GM04504 (cell line): Measurements from ENCODE around the gene PGM2.
A peak's percentile ranks its signal among the peaks of the same experiment; 100 is the strongest.
"Not testable (repeated sequence)": the region's sequence is repeated elsewhere in the genome, so short reads cannot be mapped to it uniquely, and the experiment has no call there.

Experiments
- DNase-seq: peaks from one replicate; pipeline ENCODE4 v3.0.0-alpha.2; 2012; ENCODE audit warnings: low read depth

PGM2 gene

DNA sequence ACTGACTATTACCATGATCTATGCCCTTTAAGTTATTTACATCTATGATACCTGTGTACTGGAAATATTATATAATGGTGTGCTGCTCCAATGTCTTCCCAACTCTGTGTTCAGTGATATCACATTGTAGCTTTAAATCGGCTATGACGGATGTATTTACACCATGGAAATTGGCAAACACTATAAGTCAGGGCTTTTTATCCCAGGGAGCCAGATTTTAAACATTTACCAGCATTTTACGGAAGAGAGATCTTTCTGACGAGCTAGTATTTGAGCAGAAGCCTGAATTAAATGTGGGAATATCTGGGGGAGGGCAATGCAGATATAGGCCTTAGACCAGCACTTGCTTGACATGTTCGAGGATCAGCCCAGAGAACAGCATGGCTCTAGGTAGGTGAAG, 7.7 kb upstream of the PGM2 start:
- DNase-seq = no peak

DNA sequence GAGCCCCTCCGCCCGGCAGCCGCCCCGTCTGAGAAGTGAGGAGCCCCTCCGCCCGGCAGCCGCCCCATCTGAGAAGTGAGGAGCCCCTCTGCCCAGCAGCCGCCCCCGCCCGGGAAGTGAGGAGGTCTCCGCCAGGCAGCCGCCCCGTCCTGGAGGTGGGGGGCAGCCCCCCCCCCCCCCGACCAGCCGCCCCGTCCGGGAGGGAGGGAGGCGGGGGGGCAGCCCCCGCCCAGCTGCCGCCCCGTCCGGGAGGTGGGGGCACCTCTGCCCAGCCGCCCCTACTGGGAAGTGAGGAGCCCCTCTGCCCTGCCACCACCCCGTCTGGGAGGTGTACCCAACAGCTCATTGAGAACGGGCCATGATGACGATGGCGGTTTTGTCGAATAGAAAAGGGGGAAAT, 6.0 kb upstream of the PGM2 start:
- not testable (repeated sequence) for DNase-seq

DNA sequence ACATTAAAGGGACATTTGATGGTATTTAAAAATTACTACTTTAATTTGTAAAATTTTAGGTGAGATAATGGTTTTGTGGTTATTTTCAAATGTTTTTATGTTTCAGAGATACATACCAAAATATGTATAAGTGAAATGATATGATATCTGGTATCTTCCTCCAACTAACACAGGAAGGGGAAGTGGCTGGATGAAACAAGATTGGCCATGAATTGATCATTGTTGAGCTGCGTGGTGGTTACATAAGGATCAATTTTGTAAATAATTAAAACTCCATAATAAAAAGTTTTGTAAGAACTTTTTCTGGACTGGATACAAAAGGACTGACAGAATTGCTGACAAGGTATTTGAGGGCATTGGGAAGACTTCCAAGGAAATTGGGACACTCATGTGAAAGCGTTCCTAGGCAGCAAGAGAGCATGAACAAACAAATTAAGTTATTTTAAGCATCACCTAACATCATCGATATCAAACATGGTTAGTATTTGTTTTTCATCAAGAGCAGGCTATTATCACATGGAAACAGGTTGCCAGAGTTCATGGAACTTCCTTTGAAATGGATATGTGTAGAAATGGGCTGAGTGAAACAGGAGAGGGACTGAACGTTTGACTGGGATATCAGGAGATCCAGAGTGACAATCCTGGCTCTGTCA, 4.4 kb upstream of the PGM2 start:
- no peak for DNase-seq

DNA sequence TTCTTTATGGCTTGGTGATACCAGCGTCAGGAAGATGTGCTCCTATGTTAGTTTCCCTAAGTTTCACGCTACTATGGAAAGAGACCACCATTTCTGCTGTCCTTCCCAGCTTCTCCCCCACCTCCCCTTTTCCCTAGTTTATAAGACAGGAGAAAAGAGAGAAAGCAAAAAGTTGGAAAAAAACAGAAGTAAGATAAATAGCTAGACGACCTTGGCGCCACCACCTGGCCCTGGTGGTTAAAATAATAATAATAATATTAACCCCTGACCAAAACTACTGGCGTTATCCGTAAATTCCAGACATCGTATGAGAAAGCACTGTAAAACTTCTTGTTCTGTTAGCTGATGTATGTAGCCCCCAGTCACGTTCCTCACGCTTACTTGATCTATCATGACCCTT, 985 bp upstream of the PGM2 start:
- not testable (repeated sequence) for DNase-seq

DNA sequence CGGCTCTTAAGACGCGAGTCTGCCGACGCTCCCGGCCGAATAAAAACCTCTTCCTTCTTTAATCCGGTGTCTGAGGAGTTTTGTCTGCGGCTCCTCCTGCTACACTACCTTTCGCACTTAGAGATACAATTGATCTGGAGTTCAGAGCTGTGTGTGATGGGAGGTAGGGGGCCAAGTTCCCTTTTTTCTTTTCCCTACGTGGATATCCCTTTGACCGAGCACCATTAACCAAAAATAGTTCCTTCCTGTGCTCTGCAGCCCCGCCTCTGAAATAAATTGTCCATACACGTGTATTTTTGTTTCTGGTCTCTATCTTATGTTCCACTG, 555 bp upstream of the PGM2 start:
- no peak for DNase-seq

DNA sequence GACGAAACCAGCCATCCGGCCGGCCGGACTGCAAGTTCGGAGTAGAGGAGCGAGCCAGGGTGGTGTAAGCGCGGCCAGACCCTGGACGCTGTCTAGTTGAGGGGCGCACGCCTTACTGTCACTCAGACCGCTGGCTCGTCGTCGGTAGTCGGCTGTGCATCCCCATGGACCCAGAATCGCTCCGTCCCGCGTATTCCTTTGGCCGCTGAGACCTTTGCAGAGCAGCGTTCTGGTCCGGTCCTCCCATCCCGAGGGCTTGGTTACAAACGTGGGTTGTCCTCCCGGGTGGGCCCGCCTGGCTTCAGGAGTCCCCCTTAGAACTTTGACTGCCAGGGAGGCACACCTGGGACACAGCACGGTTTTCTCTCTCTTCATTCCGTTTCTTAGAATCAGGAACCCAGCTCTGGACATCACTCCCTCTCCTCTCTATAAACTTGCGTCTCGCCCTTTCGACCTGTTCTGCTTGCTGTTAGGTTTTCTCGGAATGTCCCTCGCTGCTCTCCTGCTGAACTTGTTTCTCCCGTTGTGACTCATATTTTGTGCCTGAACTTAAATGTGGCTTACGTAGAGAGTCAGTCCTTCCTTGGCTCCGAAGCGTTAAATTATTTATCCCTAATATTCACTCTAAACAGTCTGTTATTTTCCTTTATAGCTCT, 672 bp downstream of the PGM2 start:
- no peak for DNase-seq

DNA sequence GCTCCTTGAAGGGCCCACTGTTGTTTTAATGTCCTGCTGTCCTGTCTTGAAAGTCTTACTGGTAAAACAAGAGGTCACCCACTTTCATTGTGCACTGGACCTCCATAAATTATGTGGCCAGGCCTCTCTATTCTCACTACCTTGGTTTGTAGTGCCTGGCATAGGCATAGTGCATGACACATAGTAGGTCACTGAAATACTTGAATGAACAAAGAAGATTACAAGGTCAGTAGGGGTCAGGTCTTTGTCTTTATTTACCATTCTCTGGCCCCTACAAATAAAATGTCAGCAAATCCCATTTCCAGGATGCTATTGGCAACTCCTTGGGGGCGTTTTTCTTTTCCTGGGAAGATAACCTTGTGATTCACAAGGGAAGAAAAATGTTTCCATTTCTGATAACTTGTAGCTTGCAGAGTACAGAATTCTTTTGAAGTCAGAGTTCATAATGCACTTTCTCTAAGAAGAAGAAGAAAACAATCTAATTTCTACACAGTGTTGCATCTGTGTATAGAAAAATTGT, 1.4 kb downstream of the PGM2 start:
- DNase-seq = no peak

DNA sequence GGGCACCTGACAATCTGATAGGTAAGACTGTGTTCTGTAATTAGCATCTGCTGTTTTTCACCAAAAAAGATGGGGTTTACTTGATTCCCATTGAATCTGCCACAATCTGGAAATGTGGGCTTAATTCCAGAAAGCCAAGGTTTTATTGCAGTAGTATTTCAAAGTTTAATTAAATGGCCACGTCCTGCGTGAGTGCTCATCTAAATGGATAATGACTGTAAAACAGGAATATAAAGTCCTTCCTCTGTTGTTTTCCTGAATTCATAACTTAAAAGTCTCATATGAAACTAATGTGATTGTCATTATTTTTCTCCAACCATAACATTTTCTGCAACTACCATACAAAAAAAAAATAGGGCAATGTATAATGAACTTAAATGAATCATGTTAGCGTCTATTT, 2.4 kb downstream of the PGM2 start:
- no peak for DNase-seq

DNA sequence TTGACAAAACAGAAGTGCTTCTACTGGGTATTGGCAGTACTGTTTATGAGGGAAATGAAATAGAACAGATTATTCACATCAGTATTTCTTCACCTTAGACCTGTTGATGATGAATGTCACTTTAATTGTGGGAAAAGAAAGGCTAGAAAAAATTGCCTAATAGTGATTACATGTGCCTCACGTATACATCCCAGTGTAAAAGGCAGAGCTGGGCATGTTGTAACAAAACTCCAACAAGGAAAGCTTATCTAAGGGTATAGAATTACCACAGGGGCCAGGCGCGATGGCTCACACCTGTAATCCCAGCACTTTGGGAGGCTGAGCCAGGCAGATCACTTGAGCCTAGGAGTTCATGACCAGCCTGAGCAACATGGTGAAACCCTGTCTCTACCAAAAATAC, 4.2 kb downstream of the PGM2 start:
- DNase-seq = no peak

DNA sequence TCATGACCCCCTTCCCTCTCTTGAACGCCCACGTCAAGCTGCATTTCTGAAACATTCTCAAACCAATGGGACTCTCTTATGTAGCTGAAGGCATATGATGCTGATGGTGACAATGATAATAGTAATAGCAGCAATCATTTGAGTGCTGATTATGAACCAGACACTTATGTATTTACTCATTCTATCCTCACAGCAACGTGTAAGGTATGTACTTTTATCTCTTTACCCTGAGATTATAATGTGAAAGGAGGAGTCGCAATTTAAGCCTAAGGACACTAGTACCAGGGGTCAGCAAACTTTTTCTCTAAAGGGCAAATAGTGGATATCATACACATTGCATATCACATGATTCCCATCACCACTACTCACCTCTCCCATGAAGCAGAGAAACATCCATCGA, 8.5 kb downstream of the PGM2 start:
- no peak for DNase-seq

DNA sequence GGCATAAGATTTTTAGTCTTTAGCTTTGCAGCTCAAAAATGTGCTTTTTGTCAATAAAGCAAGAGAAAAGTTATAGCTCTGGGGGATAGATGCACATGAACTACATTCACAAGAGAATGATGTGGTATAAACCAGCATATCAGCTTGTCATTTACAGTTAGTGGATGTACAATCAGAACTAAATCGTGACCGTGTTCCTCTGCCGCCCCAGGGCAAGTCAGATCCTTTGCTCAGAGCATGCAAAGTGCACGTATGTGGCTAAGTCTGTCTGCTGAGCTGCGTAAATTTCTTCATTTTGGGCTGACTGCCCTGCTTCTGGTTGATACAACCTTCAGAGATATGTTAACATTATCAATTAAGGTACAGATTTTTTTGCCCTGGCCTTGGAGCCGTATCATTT, 9.3 kb downstream of the PGM2 start:
- DNase-seq = no peak

DNA sequence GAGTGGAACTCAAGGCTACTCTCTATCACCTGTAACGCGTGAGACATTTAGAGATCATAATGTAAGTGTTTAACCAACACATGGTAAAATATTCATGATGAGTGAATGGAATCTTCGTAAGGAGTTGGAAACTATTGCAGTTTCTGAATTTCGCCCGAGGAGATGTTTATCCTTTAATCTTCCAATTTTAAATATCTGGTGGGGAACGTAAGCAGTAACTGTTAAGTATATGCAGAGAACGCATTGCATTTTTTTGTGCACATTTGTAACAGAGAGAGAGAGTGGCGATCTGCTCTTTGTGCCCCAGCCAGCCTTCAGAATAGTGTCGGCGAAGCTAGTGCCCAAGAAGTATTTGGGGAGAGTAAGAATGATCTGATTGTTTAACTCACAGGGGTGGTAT, 9.8 kb downstream of the PGM2 start:
- no peak for DNase-seq

DNA sequence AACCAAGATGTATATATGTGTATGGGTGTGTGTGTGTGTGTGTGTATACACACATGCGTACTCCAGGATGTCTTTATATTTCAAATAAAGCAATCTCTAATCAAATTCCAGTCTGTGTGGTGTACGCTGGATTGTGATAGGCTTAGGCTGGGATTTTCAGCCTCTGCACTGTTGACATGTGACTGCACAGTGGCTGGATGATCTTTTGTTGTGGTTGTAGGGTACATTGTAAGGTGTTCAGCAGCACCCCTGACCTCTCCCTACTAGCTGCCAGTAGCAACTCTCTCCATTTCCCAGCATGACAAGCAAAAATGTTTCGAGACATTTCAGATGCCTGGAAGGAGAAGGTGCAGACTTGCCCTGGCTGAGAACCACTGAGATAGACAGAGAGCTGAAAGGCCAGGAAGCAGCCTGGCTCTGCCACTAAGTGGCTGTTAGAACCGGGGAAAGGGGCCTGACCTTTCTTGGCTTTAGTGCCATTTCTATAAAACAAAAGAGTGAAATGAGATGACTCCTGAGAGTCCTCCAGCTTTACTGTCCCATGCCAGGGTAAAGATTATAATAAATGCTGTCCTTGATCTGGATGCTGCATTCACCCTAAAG, 10.5 kb downstream of the PGM2 start:
- DNase-seq = no peak

DNA sequence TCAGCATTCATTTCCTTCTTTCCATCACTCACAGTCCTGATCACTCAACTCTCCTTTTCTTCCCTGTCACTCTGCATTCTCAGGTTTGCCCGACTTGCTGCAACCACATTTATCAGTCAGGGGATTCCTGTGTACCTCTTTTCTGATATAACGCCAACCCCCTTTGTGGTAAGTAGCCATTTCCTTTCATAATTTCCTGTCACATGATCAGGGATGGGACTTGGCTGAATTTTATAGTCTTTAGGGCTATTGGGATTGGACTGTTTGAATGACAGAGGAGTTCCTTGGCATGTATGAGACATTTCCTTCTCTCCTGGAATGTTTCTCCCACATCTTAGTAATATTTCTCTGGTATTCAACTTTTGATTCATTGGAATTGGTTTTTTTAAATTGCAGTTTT, 11.0 kb downstream of the PGM2 start:
- peak; percentile 42 for DNase-seq

DNA sequence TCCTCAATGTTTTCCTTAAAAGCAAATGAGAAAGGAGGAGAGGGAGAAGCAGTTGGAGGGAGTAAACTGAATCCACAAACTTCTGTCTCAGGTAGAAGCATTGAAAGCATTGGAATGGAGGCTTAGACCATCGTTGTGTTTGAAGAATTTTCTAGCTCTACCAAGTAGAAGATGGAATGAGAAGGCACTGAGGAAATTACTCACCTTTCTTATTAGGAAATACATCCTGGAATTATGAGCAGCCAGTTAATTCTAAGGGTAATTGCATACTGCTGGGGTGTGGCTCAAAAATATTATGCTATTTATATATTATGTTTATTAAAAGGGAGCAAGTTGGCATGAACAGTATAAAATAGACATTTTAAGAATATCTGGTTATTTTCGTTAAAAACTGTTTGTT, 12.9 kb downstream of the PGM2 start:
- DNase-seq = no peak

DNA sequence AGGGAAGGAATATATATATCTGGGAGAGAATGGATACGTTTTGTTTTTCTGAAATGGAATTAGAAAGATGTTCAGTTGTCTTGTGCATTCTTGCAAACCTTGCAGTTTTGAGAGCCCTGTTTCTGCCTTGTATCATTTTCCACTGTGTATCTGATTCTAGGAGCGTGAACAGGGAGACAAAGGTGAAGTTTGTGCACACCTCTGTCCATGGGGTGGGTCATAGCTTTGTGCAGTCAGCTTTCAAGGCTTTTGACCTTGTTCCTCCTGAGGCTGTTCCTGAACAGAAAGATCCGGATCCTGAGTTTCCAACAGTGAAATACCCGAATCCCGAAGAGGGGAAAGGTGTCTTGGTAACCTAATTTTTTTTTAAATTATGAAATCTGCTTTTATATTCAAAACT, 17.7 kb downstream of the PGM2 start:
- no peak for DNase-seq

DNA sequence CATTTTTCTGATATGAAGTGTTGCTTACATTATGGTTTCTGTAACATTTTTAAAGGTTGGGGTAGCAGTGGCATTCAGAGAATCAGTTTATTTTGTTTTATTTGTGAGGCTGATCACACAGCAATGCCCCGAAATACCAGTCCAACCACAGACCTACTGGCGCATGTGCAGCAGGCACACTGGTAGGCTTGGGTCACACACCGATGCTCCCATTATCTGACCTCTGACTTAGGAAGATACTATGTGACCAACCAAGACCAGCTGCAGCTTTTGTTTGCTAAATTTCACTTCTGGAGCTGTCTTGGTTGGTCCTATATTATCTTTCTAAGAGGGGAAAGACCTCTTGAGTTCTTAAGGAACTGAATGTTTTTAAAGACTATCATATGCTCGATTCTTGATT, 18.7 kb downstream of the PGM2 start:
- no peak for DNase-seq

DNA sequence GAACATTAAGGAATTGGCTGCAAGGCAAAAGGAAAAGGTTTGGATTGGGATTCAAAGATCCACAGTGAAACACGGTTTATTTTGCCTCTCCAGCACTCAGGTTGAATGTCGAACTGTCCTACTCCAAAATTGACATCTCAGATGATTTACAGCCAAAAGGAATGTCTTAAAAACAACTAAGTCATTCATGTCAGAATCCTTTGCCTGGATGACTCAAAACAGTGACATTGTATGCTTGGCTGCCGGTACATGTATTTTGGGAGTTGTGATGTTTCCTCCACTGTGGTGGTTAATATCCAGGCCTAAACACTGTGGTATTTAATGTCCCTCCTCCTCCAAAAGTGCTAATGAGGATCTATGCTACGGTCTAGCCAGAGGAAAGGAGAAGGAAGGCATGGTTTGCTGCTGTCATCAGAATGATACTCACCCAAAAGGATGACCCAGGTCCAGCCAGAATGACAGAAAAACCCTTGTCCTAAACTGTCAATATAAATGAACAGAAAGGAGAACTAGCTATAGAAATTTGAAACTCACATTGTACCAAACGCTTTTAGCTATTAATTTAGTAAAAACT, 20.9 kb downstream of the PGM2 start:
- no peak for DNase-seq

DNA sequence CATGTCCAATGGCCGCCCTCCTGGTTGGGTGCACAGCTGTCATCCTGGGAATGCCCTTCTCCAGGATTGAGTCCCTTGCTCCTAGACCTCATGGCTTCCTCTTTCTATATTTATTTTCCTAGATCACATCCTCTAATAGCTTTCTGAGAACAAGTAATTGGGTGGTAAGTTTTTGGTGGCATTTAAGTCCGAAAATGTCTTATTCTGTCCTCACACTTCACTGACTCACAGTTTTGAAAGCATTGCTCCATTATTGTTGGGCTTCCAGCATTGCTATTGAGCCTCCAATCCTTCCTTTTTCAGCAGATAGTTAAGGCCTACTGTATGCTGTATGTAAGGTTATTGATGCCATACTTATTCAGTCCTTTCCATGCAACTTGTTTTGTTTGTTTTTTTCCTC, 25.9 kb downstream of the PGM2 start:
- DNase-seq = no peak

DNA sequence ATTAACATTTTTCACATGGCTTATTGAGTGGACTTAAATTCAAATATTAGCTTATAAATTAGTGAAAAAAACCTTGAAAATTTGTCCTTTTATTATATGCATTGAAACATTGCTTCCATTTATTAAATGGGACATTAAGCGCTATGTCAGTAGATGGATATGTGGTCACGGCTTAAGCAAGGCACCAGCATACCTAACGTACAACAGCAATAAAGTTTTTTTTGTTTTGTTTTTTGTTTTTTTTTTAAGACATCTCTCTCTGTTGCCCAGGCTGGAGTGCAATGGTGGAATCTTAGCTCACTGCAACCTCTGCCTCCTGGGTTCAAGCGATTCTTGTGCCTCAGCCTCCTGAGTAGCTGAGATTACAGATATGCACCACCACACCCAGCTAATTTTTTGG, 31.6 kb downstream of the PGM2 start:
- DNase-seq = no peak

DNA sequence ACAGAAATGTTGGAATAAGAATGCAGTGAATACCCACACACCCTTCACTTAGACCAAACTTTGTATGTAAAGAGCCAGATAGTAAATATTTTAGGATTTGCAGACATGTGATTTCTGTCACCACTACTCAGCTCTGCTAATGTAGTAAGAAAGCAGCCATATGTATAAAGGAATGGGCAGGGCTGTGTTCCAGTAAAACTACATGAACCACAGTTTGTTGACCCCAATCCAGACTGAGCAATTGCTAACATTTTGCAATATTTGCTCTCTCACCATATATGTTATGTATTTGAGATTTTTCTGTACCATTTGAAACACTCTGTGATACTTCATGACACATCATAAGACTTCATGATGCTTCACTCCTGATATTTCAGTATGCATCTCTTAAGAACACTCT, 32.4 kb downstream of the PGM2 start:
- no peak for DNase-seq

DNA sequence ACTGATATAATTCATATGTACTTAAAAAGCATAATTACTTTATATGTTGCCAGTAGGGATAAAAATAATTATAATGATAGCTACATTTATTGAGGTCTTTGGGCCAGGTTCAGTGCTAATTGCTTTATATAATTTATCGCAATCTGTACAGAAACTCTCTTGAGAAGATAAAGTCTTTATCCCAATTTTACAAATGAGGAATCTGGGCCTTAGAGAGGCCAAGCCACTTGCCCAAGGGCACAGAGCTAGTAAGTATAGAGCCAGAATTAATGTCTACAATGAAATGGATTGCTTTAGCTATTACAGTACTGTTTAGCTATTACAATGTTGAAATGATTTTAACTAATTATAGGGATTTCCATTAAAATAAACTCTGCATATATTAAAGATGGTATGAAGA, 33.8 kb downstream of the PGM2 start:
- DNase-seq = no peak

DNA sequence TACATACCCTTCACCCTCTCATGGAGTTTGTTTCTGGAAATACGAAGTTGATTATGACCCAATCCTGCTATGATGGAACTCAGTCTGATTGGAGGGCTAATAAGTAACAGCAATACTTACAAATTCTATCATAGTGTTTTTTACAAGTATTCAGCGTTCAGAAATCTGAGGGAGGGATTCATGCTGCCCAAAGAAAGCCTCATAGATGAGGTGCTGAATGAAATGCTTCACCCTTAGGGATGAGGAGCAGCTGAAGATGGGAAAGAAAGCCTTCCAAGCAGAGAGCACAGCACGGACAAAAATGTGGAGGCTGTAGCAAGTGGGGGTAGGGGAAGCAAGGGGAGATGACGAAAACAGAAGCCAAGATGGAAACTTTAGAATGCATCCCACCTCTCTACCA, 36.5 kb downstream of the PGM2 start:
- no peak for DNase-seq

DNA sequence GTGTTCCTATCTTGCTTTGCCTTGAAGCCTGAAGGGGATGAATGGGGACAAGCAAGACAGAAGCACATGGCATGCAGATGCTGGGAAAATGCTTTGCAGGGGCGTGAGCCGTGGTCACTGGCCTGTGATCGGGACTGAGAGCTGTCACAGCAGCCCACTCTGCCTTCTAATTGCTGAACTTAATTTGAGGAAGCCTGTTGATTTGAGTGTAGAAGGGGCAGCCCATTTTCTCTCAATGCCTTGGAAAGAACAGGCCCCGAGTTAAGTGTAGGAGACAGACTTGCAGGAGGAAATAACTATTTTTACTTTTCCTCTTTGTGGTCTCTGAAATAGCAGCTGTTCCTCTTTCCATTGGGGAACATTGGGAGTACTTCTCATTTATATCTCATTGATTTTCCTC, 38.3 kb downstream of the PGM2 start:
- no peak for DNase-seq
